CD4-positive, alpha-beta memory T cell (primary cell): ENCODE measurements around the gene OLA1. TPM values are rescaled to one million over a fixed set of nuclear protein-coding genes. Genes with fewer than 3 reads are reported as not detected.

ENCODE experiments used
- CTCF ChIA-PET: fragments of 350-600 bp; sonication (Branson Sonifier 250); formaldehyde crosslinking; loops from one replicate; lab custom pipeline; 2021; ENCODE audit warnings: inconsistent platforms; ENCODE audit not compliant: partially characterized antibody; lab: Charles Lee
- POLR2A ChIA-PET: fragments of 350-600 bp; sonication (Branson Sonifier 250); formaldehyde crosslinking; loops from one replicate; lab custom pipeline; 2021; ENCODE audit not compliant: partially characterized antibody; lab: Charles Lee
- DNase-seq, 5 donors: peaks; one replicate each; pipeline versions ENCODE4 v3.0.0 to v3.0.0-alpha.2; 2020 to 2022; ENCODE audit warnings: mixed read lengths in 1 of 5
- H3K27ac ChIP-seq: one replicate; pipeline ENCODE4 v1.7.0; 2013; ENCODE audit warnings: low read depth, low read length
- H3K27me3 ChIP-seq: 2 replicates; pipeline ENCODE4 v1.7.0; 2013; ENCODE audit warnings: mild to moderate bottlenecking, low read length, moderate library complexity; ENCODE audit not compliant: insufficient read depth
- H3K36me3 ChIP-seq: 2 replicates; pipeline ENCODE4 v1.7.0; 2013; ENCODE audit warnings: mild to moderate bottlenecking, low read length, moderate library complexity; ENCODE audit not compliant: insufficient read depth
- H3K4me1 ChIP-seq: 2 replicates; pipeline ENCODE4 v1.7.0; 2013; ENCODE audit warnings: mild to moderate bottlenecking, low read length, moderate library complexity; ENCODE audit not compliant: insufficient read depth
- H3K4me3 ChIP-seq, 2 donors: one replicate each; pipeline ENCODE4 v1.7.0; 2013; ENCODE audit warnings: low read length in 2 of 2, mild to moderate bottlenecking in 1 of 2
- H3K9me3 ChIP-seq, 2 donors: one replicate each; pipeline ENCODE4 v1.7.0; 2013; ENCODE audit warnings: low read length in 2 of 2, control low read depth in 1 of 2; ENCODE audit not compliant: control insufficient read depth in 1 of 2
- H3K27ac Mint-ChIP-seq, 7 donors: one replicate each; pipeline ENCODE4 v1.8.0; 2020 to 2021; ENCODE audit warnings: mixed read lengths in 7 of 7, mild to moderate bottlenecking in 6 of 7, inconsistent platforms in 3 of 7, moderate library complexity in 3 of 7
- H3K27me3 Mint-ChIP-seq, 2 donors: one replicate each; pipeline ENCODE4 v1.8.0; 2020 to 2021; ENCODE audit warnings: mixed read lengths in 2 of 2
- H3K36me3 Mint-ChIP-seq, 2 donors: one replicate each; pipeline ENCODE4 v1.8.0; 2020 to 2021; ENCODE audit warnings: mixed read lengths in 2 of 2, inconsistent platforms in 1 of 2, mild to moderate bottlenecking in 1 of 2
- H3K4me1 Mint-ChIP-seq, 4 donors: one replicate each; pipeline ENCODE4 v1.8.0; 2020 to 2021; ENCODE audit warnings: mixed read lengths in 4 of 4, mild to moderate bottlenecking in 1 of 4
- H3K4me3 Mint-ChIP-seq, 8 donors: one replicate each; pipeline ENCODE4 v1.8.0; 2020 to 2021; ENCODE audit warnings: mixed read lengths in 8 of 8, mild to moderate bottlenecking in 7 of 8, moderate library complexity in 6 of 8, inconsistent platforms in 3 of 8
- H3K9me3 Mint-ChIP-seq, 8 donors: one replicate each; pipeline ENCODE4 v1.8.0; 2020 to 2021; ENCODE audit warnings: mixed read lengths in 8 of 8, mild to moderate bottlenecking in 5 of 8, inconsistent platforms in 3 of 8, moderate library complexity in 1 of 8
- intact Hi-C: fragments of 100-400 bp; cut with micrococcal nuclease; formaldehyde crosslinking; loops from one replicate; pipeline ENCODE4 v1.15.1; 2023
- polyA plus RNA-seq, 2 donors: library from polyadenylated mRNA; unstranded; fragments of 300-500 nt; fragmentation: Illumina TruSeq; gene quantifications; one replicate each; pipeline ENCODE4 v1.2.3, GENCODE V29; 2021
- total RNA-seq, 2 experiments: library from RNA; stranded (reverse); gene quantifications; one replicate each; pipeline ENCODE4 v1.2.3, GENCODE V29; 2021

Gene OLA1
- total and polyA plus RNA-seq, 4 experiments from 2014 or later = 31.1 to 77.1 (median 43.9) TPM

DNA sequence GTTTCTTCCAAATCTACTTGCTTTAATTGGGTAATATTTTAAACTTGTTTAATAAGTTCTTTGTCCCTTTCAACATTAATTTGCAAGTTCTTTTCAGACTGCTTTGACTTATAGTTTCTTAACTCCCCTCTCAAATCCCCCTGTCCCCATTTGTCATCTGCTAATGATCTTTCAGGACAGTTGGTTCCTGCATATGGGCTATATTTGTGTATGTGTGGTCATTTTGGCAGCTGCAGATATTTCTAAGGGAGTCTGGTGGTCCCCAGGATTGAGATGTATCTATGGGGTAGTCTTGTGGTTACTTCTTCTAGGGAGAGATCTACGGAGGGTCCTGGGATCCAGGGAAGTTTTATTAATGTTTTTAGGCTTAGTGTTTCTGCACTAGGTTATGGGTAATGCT lies 162.6 kb downstream of the OLA1 start:
- no peak overlapping the region for H3K4me3 ChIP-seq
- ChIA-PET CTCF (no interaction called here), POLR2A (no interaction called here)
- H3K27ac ChIP-seq = no peak overlapping the region
- no peaks in the 10 kb centered on the region for H3K4me1 ChIP-seq
- Mint-ChIP-seq H3K36me3 (peaks cover 2 to 11% of the 10 kb centered on the region in 2 donors), H3K27ac (no peak overlapping the region), H3K4me1 (peaks cover 0 to 1% (median 0%) of the 10 kb centered on the region in 4 donors), H3K4me3 (no peak overlapping the region), H3K9me3 (no peaks in the 10 kb centered on the region), H3K27me3 (no peaks in the 10 kb centered on the region)
- intact Hi-C loops = no loop called here
- no peaks in the 10 kb centered on the region for H3K9me3 ChIP-seq
- no peak for DNase-seq
- H3K27me3 ChIP-seq = no peaks in the 10 kb centered on the region
- no peaks in the 10 kb centered on the region for H3K36me3 ChIP-seq

DNA sequence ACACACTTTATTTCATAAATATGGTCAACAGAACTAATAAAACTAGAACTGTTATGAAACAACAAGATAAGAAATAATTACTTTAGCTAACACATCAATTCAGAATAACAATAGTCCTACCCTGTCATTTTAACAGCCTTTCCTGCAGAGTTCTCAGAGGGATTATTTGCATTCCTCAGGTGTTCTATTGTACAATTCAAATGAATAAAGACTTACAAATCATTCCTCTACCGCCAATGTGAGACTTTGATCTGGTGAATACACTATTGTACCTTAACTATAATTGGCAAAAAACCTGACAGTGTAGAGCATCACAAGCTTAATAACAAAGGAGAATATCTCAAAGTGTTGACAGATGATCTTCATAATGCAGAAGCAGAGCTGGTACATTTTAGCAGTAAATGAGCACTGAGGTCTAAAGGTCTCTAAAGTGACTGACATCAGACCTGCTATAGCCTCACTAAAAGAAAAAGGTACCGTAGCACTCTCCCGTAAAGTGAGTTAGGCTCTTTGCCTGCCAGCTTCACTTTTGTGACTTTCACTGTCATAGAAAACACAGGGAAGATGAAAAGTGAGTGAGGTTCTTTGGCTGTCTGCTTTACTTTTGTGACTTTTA lies 164.4 kb downstream of the OLA1 start:
- H3K27ac Mint-ChIP-seq = no peak overlapping the region
- Histone ChIP-seq H3K36me3 (no peaks in the 10 kb centered on the region), H3K4me3 (no peak overlapping the region), H3K27me3 (no peaks in the 10 kb centered on the region), H3K27ac (no peak overlapping the region), H3K9me3 (no peaks in the 10 kb centered on the region), H3K4me1 (no peaks in the 10 kb centered on the region)
- no peak for DNase-seq
- peaks cover 3 to 11% of the 10 kb centered on the region in 2 donors for H3K36me3 Mint-ChIP-seq
- H3K4me1 Mint-ChIP-seq = peaks cover 0 to 1% (median 0%) of the 10 kb centered on the region in 4 donors
- intact Hi-C loops = no loop called here
- POLR2A ChIA-PET = no interaction called here
- no peaks in the 10 kb centered on the region for H3K27me3 Mint-ChIP-seq
- no peak overlapping the region for H3K4me3 Mint-ChIP-seq
- H3K9me3 Mint-ChIP-seq = no peaks in the 10 kb centered on the region
- CTCF ChIA-PET = no interaction called here

DNA sequence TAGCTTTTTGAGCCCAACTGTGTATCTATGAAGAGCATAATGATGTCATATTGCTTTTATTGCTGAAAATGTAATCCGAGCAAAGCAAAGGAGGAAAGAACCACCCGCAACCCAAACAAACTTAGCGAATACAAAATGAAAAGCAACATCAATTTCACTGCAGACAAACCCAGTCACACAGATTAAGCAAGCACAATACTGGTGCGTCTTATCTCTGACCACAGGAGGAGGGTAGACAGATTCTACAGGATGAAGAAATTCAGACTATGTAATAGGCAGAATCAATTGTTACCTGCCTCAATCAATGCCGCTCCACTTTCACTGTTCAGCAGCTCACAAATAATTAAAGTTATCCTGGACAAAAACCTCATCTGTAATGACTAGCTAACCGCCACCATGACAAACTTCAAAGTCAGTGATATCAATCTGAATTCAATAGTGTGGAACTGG lies 167.6 kb downstream of the OLA1 start:
- Histone ChIP-seq H3K27ac (no peak overlapping the region), H3K36me3 (no peaks in the 10 kb centered on the region), H3K9me3 (no peaks in the 10 kb centered on the region), H3K4me3 (no peak overlapping the region), H3K4me1 (no peaks in the 10 kb centered on the region), H3K27me3 (no peaks in the 10 kb centered on the region)
- intact Hi-C loops = no loop called here
- no peak overlapping the region for H3K4me3 Mint-ChIP-seq
- H3K9me3 Mint-ChIP-seq = no peaks in the 10 kb centered on the region
- H3K27ac Mint-ChIP-seq = no peak overlapping the region
- no peak for DNase-seq
- H3K4me1 Mint-ChIP-seq = no peaks in the 10 kb centered on the region
- ChIA-PET CTCF (no interaction called here), POLR2A (no interaction called here)
- H3K27me3 Mint-ChIP-seq = no peaks in the 10 kb centered on the region
- H3K36me3 Mint-ChIP-seq = peaks cover 6 to 8% of the 10 kb centered on the region in 2 donors

DNA sequence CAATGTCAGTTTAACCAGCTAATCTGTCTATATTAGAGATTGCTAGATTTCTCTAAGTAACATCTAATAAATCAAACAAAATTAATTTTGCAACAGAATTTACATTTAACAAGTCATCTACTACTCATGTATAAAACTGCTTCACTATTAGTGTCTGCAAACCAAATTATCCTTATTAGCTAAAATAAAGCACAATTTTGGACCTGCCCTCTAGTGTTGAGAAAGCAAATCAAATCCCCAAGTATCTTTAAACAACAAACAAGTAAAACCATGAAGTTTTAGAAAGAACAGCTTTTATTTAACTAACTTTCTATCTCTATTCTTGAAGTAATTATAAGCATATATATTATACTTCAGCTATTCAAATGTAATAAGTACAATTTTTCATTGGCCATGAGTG lies 170.1 kb downstream of the OLA1 start:
- H3K27me3 Mint-ChIP-seq = no peaks in the 10 kb centered on the region
- no peak overlapping the region for H3K4me3 Mint-ChIP-seq
- POLR2A ChIA-PET = no interaction called here
- intact Hi-C loops = loop anchor here (1.0 kb wide), 1 partner anchor 676 kb away; no protein-coding TSS in a partner anchor
- DNase-seq = peak in 1 of 5 donors; percentile 2
- Histone ChIP-seq H3K4me1 (no peaks in the 10 kb centered on the region), H3K9me3 (no peaks in the 10 kb centered on the region), H3K4me3 (no peak overlapping the region), H3K27ac (no peak overlapping the region), H3K36me3 (no peaks in the 10 kb centered on the region), H3K27me3 (no peaks in the 10 kb centered on the region)
- H3K36me3 Mint-ChIP-seq = peaks cover 21 to 24% of the 10 kb centered on the region in 2 donors
- CTCF ChIA-PET = interaction anchor here (1.3 to 1.8 kb wide), 3 partner anchors 12 to 676 kb away, joined by 4 to 9 read pairs (median 5); no protein-coding TSS in a partner anchor
- no peaks in the 10 kb centered on the region for H3K9me3 Mint-ChIP-seq
- H3K27ac Mint-ChIP-seq = no peak overlapping the region
- H3K4me1 Mint-ChIP-seq = no peaks in the 10 kb centered on the region

GRCh38 chr2:174076975-174077374 lies 171.4 kb downstream of the OLA1 start:
- Mint-ChIP-seq H3K36me3 (peaks cover 21 to 26% of the 10 kb centered on the region in 2 donors), H3K9me3 (no peaks in the 10 kb centered on the region), H3K4me3 (no peak overlapping the region), H3K27me3 (no peaks in the 10 kb centered on the region), H3K27ac (no peak overlapping the region), H3K4me1 (no peaks in the 10 kb centered on the region)
- Histone ChIP-seq H3K4me1 (no peaks in the 10 kb centered on the region), H3K27ac (no peak overlapping the region), H3K4me3 (no peak overlapping the region), H3K9me3 (no peaks in the 10 kb centered on the region), H3K27me3 (no peaks in the 10 kb centered on the region), H3K36me3 (no peaks in the 10 kb centered on the region)
- POLR2A ChIA-PET = no interaction called here
- CTCF ChIA-PET = no interaction called here
- intact Hi-C loops = no loop called here
- DNase-seq = no peak

DNA sequence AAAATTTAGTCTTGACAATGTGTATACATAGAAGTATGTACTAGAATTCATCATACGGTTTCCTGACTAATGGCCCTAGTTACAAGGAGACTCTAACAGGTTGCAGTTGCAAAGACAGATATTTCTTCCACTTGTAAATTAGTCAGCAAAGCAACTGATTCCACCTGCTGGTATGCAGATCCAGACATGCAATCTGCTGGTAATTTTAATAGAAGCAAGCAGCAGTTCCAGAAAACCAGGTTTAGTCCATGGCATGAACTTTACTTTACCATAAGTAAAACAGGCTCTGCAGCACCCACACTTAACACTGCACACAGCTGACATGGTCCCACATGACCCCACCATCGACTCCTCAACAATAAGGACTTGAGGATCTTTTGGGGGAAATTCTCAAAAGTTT lies 172.3 kb downstream of the OLA1 start:
- Histone ChIP-seq H3K27ac (no peak overlapping the region), H3K4me3 (no peak overlapping the region), H3K36me3 (no peaks in the 10 kb centered on the region), H3K27me3 (no peaks in the 10 kb centered on the region), H3K4me1 (no peaks in the 10 kb centered on the region), H3K9me3 (no peaks in the 10 kb centered on the region)
- Mint-ChIP-seq H3K36me3 (peaks cover 21 to 26% of the 10 kb centered on the region in 2 donors), H3K4me3 (no peak overlapping the region), H3K4me1 (no peaks in the 10 kb centered on the region), H3K27me3 (no peaks in the 10 kb centered on the region), H3K27ac (no peak overlapping the region), H3K9me3 (no peaks in the 10 kb centered on the region)
- DNase-seq = no peak
- CTCF ChIA-PET = no interaction called here
- intact Hi-C loops = no loop called here
- POLR2A ChIA-PET = no interaction called here

GRCh38 chr2:174074831-174075230 lies 173.5 kb downstream of the OLA1 start:
- intact Hi-C loops = no loop called here
- H3K27ac Mint-ChIP-seq = no peak overlapping the region
- POLR2A ChIA-PET = no interaction called here

More at GRCh38 chr2:174074831-174075230, 173.5 kb downstream of the OLA1 start:
- H3K36me3 Mint-ChIP-seq = peaks cover 17 to 24% of the 10 kb centered on the region in 2 donors
- CTCF ChIA-PET = no interaction called here
- no peaks in the 10 kb centered on the region for H3K9me3 Mint-ChIP-seq
- Histone ChIP-seq H3K27me3 (no peaks in the 10 kb centered on the region), H3K27ac (no peak overlapping the region), H3K9me3 (no peaks in the 10 kb centered on the region), H3K36me3 (no peaks in the 10 kb centered on the region), H3K4me1 (no peaks in the 10 kb centered on the region), H3K4me3 (no peak overlapping the region)
- no peak for DNase-seq
- no peaks in the 10 kb centered on the region for H3K27me3 Mint-ChIP-seq
- H3K4me1 Mint-ChIP-seq = no peaks in the 10 kb centered on the region
- H3K4me3 Mint-ChIP-seq = no peak overlapping the region
